GM12892 (cell line): ENCODE measurements around the gene WDR1.

Source experiments
- POLR2A ChIP-seq: IDR thresholded peaks from 2 replicates; pipeline ENCODE4 v1.6.1; 2011; ENCODE audit warnings: low read depth, low read length, control low read depth
- POLR2AphosphoS5 ChIP-seq: IDR thresholded peaks from 2 replicates; pipeline ENCODE4 v1.6.1; 2011; ENCODE audit warnings: low read depth, low read length, control low read depth
- TAF1 ChIP-seq: IDR thresholded peaks from 2 replicates; pipeline ENCODE4 v1.6.1; 2011; ENCODE audit warnings: low read depth, mild to moderate bottlenecking, control low read depth, low read length, borderline replicate concordance

GRCh38 chr4:10117359-10118047, 904 bp upstream of the WDR1 start:
- TF ChIP-seq POLR2A, result no peak; the same call in 1 of the 2 replicates
- no peak for TF ChIP-seq TAF1
- no peak for TF ChIP-seq POLR2AphosphoS5
